ENCODE results near the gene SPRYD3.
A peak's percentile ranks its signal among the peaks of the same experiment; 100 is the strongest.

SPRYD3 gene

DNA sequence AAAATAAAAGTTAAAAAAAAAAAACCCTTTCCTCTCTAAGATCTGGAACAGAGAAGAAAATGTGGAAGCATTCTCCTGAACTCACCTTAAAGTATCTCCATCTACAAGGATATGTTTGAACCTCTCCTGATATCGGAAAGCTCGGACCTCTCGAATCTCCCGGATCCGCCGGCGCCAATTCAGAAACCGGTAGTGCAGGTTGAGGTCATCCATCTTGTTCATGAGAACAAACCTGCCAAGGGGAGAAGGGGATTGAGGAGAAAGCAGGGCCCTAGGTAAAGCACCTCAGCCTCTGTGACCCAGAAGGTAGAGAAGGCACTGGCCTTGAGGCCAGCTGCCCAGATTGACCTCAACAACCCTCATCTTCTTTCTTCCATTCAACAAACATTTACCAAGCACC, 2.2 kb downstream of the SPRYD3 start:
- DNase-seq: no peak

DNA sequence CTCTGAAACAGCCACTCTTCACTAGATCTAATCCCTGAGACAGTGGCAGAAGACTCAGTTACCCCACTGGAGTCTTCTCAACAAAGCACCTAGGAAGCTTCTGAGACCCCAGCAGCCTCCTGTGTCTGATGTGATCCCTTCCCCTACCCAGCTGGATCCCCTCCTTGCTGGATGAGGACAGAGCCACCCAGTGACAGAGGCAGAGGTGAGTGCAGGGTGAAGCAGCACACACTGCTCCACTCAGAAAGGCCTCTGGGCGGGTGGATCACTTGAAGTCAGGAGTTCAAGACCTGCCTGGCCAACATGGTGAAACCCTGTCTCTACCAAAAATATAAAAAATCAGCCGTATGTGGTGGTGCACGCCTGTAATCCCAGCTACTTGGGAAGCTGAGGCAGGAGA, 2.7 kb downstream of the SPRYD3 start:
- no peak for DNase-seq

DNA sequence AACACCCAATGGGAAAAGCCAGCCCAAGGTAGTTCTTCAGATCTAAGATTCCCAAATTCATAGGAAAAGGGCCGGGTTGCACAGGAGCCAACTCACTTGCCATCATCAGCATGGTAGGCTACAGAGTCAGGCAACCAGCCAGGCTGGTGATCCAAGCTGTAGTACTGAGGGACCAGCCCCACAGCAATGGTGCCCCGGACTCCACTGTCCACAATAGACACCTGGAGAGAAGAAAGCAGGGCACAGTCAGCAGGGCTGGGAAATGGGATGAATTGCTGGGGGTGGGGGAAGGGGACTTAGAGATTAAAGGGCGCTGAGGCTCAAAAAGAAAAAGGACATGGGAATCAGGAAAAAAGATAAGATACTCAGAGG, 4.2 kb downstream of the SPRYD3 start:
- DNase-seq: no peak

DNA sequence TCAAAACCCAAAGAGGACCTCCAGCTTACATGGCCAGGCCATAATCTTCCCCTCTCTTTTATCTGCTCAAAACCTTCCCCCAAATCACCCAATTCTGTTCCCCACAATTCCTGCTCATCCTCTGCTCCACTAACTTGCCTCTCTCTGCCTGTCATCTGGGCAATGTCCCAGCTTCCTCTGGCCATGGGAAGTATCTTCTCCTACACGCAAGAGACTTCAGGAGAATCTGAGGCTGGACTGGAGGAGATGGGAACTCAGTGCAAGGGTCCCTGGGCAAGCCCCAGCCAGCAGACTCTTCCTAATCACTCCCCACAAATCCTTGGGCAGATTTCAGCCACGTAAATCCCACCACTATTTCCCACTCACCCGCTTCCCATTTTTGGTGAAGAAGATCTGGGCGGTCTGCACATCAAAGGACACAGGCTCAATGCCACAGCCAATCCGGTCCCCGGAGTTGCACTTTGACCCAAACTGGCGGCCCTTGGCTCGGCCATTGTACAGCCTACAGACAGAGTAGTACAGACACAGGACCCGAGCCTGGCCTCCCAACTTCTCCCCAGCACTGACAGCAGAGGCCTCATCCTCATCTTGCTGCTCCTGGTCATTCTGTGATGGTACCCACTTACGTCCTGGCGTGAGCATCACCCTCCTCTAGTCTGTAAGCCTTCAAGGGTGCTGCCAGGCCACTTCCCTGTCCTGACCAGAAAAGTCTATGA, 4.7 kb downstream of the SPRYD3 start:
- DNase-seq: no peak

DNA sequence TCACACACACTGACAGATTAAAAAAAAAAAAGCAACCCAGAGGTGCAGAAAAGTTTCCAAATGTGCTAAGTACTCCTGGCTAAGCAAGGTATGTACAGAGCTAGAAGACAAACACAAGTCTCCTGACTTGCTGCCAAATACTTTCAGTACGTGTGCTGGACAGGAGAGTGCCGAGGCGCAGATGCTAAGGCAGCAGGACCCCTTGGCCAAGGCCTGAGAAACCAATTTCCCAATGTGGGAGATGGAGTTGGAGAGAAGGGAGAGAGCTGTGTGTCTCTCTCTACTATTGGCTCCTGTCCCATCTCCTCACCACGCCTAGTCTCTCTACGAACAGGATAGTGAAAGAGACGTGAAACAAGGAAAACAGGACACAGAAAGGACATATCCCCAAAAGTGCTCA, 5.3 kb downstream of the SPRYD3 start:
- DNase-seq: no peak

DNA sequence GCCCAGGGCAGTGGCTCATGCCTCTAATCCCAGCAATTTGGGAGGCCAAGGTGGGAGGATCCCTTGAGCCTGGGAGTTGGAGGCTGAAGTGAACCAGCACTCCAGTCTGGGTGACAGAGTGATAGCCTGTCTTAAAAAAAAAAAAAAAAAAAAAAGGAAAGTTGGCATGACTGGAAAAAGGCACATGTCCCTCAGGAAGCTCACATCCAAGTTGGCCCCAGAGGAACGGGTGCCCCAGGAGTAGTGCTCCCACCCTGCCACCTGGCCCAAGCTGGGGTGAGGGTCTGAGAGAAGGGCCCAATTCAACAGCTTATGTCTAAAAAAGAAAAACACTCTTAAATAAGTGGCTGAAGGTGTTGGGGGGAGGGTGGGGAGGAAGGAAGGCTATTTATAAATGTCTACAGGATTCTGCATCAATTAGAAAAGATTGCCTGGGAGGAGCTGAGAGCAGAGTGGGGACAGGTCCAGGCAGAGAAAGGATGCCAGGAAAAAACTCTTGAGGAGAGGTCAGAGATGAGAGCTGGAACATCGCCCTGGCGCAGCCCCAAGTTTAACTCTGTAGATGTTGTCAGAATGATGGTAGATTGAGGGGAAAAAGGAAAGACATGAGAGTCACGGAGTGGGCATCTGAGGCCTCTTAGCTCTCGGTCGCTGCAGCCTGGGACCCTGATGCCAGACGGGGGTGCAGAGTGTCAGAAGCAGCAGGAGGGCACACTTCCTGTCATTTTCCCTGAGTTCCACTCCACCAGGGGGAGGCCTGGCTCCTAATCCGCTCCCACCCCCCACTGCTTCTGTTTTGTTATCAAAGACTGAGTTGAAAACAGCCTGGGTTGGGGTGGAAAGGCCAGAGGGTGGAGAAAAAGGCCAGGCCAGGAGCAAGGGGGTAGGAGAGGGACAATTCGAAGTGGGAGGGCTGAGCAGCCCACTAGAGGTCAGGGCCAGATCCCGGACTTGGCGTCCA, 7.3 kb downstream of the SPRYD3 start:
- no peak for DNase-seq

DNA sequence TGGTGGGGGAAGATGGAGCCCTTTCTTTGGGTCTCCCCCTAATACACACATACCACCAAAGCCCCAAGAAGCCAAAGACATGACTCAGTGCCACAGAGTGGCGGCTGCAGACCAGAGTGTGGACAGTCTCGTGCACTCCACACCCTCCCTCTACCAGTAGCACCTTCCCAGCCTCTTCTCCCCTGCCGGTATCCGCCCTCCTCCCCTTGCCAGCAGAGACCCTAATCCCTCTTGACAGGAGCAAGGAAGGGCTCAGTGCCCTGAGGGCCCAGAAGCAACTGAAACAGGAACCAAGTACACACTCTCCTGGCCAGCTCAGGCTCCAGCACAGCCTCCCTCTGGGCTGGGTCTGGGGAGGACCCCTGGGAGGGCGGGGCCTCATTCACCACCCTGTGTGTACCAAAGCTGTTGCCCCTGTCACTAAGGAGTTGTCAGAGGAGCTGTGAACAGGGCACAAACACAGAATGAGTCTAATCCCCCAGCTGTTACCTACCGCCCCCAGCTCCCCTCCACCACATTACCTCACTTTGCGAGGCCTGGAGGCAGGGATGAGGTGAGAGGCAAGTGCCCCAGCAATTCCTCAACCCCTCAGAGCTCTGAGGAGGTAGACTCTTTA, 8.2 kb downstream of the SPRYD3 start:
- DNase-seq: no peak

DNA sequence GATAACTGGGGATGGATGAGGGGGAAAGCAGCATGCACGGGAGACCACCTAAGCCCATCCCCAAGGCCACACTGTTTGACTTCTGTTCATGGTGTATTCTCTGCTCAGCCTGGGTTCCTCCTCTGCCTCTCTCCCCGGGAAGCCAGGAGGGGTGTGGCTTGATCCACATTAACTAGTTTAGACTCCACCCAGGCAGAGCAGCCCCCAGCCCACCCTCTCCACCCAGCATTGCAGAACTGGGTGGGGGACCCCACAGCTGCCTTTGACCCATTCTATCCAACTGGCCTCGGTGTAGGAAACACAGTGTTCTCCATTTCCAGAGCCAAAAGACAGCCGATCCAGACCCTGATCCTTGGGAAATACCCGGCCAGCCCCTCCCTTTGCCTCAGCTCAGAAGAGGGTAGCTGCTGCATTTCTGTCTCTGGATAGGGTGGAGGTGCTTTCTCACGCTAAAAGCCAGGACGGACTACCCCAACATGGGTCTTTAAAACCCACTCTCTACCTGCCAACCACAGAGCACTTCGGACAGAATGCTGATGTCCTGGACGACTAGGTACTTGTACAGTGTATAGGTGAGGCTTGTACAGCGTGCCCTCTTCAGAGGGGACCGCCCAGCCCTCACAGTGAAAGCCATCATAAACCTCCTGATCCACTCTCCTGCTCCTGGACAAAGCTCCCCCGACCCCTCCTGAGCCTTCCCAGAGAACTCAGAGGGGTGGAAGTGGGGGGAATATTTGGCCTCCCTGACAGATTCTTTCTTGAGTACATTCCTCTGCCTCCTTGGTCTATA, 9.4 kb downstream of the SPRYD3 start:
- DNase-seq: no peak

DNA sequence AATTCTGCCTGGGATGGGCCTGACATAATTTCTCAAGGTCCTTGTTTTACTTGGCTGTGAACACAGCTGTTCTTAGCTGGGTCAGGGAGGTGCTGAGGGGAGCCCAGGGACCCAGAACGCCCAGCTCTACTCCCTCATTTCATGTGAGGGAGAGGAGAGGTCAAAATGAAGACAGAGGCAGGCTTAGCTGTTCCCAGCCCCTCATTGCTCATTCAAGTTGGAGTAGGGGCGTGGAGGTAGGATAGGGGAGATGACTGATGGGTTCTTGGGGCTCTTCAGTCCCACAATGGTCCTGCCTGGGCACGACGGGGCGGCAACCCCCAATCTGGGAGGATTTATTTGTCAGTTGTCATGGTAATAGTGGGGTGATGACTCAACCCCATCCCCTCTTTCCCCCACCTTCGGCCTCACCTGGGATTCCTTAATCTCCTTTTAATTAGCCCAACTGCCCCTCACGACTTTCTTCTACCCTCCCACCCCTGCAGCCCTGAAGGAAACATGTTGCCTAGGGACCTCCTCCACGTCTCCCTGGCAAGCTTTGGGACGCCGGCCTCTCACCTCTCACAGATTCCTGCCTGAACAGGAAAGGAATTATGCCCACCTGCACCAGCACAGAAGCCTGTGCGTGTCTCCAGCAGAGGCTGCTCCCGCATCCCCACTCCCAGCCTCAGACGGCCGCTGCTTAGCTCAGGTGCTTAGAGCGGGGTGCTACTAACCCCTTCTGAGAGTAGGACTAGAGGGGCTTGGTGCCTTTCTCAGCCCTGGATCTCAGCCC, 10.2 kb downstream of the SPRYD3 start:
- DNase-seq: no peak

DNA sequence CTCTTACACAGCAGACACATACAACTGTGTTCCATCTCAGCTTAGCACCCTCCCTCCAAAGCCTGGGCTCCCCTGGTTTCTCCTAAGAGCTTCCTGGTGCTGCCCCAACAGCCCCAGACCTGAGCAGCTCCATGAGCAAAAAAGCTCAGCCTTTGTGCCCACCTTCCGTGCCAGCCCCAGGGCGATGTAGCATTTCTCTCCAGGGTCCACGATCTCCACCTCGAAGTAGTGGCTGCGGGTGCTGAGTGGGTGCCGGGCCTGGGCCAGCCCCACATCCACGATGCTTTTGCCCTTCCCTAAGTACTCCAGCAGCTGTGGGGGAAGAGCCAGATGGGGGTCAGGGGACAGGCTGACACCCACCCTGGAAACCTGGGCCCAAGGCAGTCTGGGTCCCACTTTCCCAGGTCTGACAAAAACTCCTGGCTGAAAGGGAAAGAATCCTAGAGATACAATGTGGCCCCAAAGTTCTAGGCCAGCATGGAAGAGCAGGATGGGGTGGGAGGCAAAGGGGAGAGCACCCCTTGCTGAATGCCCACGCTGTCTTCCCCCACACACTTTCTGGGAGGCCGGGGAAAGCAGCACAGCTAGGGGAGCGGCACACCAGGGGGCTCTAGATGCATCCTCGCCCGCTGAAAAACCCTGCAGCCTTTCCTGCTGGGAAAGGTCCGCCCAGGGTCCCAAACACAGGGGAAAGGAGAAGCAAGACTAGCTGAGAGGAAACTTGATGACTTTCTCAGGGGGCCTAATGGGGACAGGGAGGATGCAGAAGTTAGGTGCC, 11.0 kb downstream of the SPRYD3 start:
- no peak for DNase-seq

DNA sequence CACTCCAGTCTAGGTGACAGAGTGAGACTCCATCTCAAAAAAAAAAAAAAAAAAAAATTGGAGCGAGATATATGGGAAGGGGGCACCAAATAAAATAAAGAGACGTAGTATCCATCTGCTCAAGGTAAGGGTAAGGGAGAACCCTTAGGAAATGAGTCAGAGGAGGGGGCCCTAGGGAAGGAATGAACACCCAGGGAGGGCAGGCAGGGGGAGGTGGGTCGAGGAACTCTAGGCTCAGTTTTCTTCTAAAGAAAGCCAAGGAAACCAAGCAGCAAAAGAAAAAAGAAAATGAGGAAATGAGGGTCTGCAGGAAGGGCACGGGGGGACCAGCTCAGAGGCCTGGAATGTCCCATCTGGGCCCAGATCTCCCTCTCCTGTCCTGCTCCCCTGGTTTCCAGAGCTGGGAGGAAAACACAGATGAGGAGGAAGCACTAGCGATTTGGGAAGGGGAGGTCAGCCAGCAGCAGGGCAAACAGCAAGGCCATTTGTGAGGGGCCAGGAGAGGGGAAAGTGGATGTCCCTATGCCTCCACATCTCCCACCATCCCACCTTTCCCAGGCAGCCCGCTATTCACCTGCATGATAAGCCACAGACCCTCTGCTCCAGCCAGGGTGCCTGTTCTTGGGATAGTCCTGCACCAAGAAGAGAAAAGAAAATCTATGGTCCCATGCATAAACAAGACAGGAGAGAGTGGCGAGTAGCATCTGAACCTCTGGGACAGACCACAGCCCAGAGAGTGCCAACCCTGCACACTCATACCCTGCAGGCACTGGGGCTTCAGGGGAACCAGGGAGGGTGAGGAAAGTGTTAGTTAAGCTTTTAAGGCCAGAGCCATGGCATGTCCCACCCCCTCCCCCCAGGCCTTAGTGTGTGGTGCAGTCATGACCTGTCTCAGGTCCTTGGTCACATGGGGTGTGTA, 11.9 kb downstream of the SPRYD3 start:
- DNase-seq: no peak

DNA sequence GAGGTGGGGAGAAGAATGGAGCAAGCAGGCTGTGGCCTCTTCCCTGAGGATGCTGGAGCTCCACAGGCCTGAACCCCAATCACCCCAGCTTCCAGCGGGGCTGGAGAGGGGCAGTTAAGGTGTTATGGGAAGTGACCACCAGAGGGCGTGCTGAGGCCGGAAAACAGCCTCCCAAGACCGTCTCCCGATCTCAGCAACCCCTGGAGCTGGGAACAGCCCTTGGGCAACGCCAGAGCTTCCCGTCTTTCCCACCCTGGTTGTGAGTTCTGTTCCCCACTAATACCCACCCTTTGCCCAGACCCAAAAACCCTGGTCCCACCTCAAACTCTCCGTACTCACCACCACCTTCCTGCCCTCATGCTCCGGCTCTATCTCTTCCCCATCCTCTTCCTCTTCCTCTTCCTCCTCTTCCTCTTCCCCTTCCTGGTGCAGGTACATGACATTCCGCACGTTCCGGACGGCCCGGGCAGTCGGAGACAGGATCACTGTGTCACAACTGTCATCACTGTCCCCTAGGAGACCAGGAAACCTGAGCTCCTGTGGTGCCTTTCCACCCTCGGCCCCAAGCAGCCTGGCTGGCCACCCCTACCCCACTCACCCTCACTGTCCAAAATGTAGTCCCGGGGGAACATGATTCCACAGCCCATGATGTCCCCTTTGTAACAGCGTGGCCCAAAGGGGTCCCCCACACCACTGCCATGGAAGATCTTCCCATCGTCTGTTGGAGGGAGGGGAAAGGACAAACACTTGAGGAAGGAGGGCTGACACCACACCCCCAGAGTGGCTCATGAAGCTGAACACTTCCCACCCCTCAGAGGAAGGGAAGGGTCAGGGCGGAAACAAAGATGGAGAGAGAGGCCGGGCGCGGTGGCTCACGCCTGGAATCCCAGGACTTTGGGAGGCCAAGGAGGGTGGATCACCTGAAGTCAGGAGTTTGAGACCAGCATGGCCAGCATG, 12.9 kb downstream of the SPRYD3 start:
- DNase-seq: peak; percentile 89

DNA sequence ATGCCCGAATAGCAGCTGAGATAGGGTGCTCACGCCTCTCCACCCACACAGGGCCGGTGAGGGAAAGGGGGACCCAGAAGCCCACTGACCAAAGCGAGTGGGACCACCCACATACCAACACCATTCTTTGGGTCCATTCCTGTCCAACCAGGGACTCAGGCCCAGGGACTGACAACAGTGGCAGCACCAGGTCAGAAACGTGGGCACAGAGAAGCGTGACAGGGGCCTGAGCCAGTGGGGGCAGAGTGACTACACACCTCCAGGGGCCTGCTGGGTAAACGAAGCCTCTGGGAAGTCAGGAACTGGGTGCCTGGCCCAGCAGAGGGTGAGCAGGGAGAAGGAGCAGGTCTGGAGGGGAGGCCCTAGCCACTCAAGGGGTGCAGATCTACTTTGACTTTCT, 13.7 kb downstream of the SPRYD3 start:
- DNase-seq: no peak

DNA sequence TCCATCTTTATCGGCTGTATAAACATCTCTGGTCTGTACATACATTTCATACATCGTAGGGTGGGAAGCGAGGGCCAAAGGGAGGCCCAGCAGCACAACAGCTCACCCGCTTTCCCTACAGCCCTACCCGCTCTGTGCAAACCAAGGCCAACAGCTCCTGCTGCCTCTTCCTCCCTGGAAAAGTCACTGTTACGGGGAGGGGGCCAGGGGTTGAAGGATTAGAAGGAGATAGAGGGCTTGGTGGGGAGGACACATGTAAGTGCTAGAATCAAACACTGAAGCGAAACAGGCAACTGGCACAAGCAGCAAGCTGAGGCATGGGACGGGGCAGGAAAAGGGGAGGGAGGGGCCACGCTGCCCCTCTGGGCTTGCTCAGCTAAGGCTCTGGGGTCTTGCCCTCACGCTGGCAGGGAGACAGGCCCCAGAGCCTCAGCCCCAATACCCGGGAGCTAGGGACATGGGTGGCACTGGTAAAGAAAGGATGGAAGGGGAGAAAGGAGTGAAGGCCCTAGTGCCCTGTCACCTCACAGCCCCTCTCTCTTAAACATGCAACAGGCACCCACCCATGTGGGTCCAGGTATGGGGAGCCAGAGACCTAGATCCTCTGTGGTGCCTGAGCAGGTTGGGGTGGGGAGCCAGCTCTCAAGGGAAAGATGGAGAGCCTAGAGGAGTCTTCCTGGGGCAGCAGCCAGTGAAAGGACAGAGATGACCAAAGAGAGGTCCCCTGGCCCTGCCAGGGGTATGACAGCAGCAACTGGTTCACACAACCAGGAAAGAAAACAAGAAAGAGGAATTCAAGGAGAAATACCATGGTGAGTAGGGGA, 14.4 kb downstream of the SPRYD3 start:
- DNase-seq: no peak

DNA sequence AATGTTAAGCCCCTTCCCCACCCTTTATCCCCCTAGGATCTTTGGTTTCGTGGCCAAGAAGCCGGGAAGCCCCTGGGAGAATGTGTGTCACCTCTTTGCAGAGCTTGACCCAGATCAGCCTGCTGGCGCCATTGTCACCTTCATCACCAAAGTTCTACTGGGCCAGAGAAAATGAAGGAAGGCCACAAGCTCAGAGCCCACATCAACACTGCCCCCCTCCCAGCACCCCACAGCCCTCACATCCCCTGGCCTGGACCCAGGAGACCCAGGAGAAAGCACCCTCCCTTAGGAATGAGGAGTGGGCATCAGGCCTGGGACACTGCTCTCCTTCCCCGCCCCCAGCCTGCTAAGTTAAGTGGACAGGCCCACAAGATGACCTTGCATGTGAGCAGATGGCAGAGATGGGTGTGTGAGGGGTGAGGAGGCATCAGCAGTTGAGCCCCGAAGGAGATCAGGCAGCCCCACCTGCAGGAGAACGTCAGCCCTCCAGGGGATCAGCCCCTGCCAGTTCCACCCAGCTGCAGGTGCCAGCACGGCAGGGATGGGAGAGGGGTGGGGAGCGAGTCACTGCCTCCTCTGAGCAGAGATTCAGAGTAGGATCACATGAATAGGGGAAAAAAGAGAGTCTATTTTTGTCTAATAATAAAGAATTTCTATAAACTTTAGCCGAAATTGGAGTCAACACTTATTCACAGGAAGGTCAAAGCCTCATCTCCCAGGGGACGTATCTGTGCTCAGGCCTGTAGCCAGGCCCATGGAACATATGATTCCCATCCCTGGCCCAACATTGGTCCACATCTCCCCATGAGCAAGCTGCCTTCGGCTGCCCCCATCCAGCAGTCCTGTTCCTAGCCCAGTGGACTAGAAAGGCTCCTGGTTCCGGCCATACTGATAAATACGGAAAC, 15.2 kb downstream of the SPRYD3 start:
- DNase-seq: peak; percentile 32

DNA sequence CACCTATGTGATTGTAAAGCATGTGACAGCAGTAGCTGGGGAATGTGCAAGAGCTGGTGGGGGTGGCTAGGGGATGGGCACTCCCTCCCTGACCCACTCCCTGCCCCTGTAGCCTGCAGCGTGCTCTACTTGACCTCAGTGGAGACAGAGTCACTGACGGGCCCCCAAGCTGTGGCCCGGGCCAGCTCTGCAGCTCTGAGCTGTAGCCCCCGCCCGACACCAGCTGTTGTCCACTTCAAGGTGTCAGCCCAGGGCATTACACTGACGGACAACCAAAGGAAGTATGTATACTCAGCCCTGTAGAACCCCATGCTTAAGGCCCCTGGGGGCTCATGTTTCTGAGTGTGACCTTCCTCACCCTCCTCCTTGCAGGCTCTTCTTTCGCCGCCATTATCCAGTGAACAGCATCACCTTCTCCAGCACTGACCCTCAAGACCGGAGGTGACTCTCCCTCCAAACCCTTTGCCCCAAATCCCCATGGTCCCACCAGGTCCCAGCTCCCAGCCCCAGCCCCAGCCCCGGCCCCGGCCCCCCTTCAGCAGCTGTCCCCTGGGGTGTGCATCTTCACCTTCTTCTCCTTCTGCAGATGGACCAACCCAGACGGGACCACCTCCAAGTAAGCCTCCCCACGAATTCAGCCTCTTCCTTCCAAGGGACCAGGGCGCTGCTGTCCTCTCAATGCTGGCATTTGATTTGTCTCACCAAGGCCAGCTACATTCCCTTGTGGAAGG, 16.0 kb downstream of the SPRYD3 start:
- no peak for DNase-seq

Measured in DMS53 (cell line).